ENCODE results near the gene POU6F2.

The POU6F2 gene

GRCh38 chr7:39130274-39130673, 152.6 kb downstream of the POU6F2 start:
- peak; percentile 3 for DNase-seq

- DNase-seq, result peak; percentile 84
Measured at GRCh38 chr7:39130857-39131526, 153.3 kb downstream of the POU6F2 start.

GRCh38 chr7:39132306-39132705, 154.6 kb downstream of the POU6F2 start:
- no peak for DNase-seq

GRCh38 chr7:39133088-39133487, 155.4 kb downstream of the POU6F2 start:
- no peak for DNase-seq

GRCh38 chr7:39137480-39137879, 159.8 kb downstream of the POU6F2 start:
- DNase-seq, result no peak

GRCh38 chr7:39142750-39143149, 165.0 kb downstream of the POU6F2 start:
- no peak for DNase-seq

GRCh38 chr7:39144420-39144819, 166.7 kb downstream of the POU6F2 start:
- no peak for DNase-seq

GRCh38 chr7:39145283-39145682, 167.6 kb downstream of the POU6F2 start:
- DNase-seq, result no peak

- DNase-seq, result no peak
Measured at GRCh38 chr7:39145935-39146334, 168.2 kb downstream of the POU6F2 start.

- no peak for DNase-seq
Measured at GRCh38 chr7:39152701-39153100, 175.0 kb downstream of the POU6F2 start.

- no peak for DNase-seq
Measured at GRCh38 chr7:39153113-39153512, 175.4 kb downstream of the POU6F2 start.

- DNase-seq, result no peak
Measured at GRCh38 chr7:39153647-39154046, 175.9 kb downstream of the POU6F2 start.

- DNase-seq, result no peak
Measured at GRCh38 chr7:39154815-39155214, 177.1 kb downstream of the POU6F2 start.

GRCh38 chr7:39158367-39158766, 180.7 kb downstream of the POU6F2 start:
- DNase-seq, result no peak

GRCh38 chr7:39161903-39162302, 184.2 kb downstream of the POU6F2 start:
- no peak for DNase-seq

GRCh38 chr7:39164887-39165286, 187.2 kb downstream of the POU6F2 start:
- no peak for DNase-seq

GRCh38 chr7:39168403-39169098, 190.8 kb downstream of the POU6F2 start:
- DNase-seq, result no peak

GRCh38 chr7:39172137-39172536, 194.4 kb downstream of the POU6F2 start:
- DNase-seq, result no peak

- no peak for DNase-seq
Measured at GRCh38 chr7:39181398-39181797, 203.7 kb downstream of the POU6F2 start.

GRCh38 chr7:39183796-39184195, 206.1 kb downstream of the POU6F2 start:
- no peak for DNase-seq

GRCh38 chr7:39184391-39184790, 206.7 kb downstream of the POU6F2 start:
- peak; percentile 34 for DNase-seq

- no peak for DNase-seq
Measured at GRCh38 chr7:39186131-39186530, 208.4 kb downstream of the POU6F2 start.

GRCh38 chr7:39186671-39187070, 209.0 kb downstream of the POU6F2 start:
- no peak for DNase-seq

- no peak for DNase-seq
Measured at GRCh38 chr7:39187130-39187529, 209.4 kb downstream of the POU6F2 start.

GRCh38 chr7:39192476-39192875, 214.8 kb downstream of the POU6F2 start:
- no peak for DNase-seq

All from NCI-H1105 (cell line).